GM19324 (cell line): Measurements from ENCODE around the gene LMNTD2.

Experiments
- ATAC-seq: cut with Tn5 transposase; IDR thresholded peaks from one replicate; pipeline ENCODE4 v1.9.1; 2021; ENCODE audit warnings: mild to moderate bottlenecking, moderate library complexity; ENCODE audit not compliant: unreplicated experiment, low FRiP score

Gene LMNTD2

GRCh38 chr11:535519-536454, 24.8 kb downstream of the LMNTD2 start, which contains the start of gene HRAS:
TSS of gene HRAS (minus strand) at chr11:535576.
- ATAC-seq = peak; percentile 70

- no peak for ATAC-seq
These were observed 25.4 kb downstream of the LMNTD2 start for GRCh38 chr11:535210-535518.

DNA sequence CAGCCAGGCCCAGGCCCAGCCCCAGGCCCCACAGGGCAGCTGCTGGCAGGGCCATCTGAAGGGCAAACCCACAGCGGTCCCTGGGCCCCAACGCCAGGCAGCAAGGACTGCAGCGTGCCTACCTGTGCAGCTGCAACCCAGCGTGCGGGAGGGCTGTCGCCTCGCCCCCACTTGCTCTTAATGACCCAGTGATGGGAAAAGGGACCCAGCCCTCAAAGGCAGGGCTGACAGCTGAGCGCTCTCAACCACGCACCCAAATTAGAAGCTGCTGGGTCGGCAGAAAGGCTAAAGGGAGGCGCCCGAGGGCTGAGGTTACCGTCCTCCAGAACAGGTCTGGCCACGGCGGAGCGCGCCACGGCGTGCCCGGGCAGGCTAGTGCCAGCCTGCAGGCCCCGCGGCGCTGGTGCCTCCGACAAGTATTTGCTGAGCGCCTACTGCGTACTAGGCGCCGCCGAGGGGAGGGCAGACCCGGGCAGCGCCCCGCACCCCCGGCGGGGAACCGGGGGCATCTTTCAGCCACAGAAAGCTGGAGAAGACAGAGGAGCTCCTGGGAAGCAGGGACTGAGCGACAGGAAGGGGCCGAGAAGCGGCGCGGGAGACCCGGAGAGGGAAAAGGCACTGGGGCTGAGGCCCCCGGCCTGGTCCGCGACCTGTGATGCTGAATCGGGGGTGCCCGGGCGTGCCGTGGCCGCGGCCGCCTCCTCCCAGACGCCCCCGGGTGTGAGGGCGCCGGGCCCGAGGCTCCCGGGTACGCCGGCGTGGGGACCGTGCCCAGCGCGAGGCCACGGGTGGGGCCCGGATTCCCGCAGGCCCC, 25.9 kb downstream of the LMNTD2 start:
- peak; percentile 1 for ATAC-seq

GRCh38 chr11:533586-534395, 26.7 kb downstream of the LMNTD2 start:
- ATAC-seq = no peak

- ATAC-seq = no peak
These were observed 27.5 kb downstream of the LMNTD2 start for GRCh38 chr11:532986-533585.

- ATAC-seq = no peak
These were observed 28.0 kb downstream of the LMNTD2 start for GRCh38 chr11:532527-532985.

DNA sequence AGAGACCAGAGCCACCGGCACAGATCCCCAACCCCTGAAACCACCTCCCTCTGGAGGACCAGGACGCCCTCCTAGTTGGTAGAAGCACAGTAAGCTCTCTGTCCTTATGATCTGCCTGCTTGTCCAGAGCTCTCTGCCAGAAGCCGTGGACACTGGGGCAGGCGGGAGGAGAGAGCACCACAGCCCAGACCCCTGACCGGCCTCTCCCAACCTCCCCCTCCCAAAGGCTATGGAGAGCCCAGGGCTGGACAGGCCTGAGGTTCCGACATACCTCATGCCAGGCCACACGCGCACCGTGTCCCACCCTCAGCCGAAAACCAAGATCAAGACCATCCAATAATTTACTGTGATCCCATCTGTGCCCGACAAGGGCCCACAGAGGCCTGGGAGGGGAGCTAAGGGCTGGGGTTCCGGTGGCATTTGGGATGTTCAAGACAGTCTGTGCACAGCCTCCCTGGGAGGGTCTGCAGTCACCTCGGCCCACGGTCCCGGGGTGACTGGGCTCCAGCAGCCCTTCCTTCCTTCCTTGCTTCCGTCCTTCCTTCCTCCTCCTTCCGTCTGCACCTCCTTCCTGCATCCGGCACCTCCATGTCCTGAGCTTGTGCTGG, 28.5 kb downstream of the LMNTD2 start:
- no peak for ATAC-seq

- ATAC-seq = no peak
These were observed 29.3 kb downstream of the LMNTD2 start for GRCh38 chr11:530960-531831.

DNA sequence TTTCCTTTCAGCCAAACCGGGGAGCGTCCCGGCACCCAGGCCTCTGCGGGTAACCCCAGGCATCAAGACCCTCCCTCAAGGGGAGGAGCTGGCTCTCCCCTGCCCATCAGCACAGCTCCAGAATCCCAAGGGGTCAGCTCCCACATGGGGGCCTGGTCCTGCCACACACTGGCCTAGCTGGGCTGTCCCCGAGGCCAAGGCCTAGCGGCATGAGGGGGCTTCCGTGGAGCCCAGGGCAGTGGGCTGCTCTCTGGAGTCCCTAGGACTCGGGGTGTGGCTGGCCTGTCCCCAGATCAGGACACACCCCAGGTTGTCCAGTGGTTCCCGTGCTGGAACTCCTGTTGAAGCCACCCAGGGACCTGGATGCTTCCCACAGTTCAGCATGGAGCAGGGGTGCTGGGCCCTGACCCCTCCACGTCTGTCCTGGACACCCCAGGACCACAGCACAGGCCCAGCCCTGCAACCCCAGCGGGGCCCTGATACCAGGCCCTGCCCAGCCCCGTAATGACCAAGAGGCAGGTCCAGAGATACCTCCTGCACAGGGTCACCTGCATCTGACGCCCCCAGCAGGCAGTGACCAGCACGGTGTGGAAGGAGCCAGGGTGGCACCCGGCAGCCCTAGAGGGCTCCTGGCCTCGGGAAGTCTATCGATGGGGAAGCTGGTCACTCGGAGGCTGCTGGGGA, 30.7 kb downstream of the LMNTD2 start:
- no peak for ATAC-seq

DNA sequence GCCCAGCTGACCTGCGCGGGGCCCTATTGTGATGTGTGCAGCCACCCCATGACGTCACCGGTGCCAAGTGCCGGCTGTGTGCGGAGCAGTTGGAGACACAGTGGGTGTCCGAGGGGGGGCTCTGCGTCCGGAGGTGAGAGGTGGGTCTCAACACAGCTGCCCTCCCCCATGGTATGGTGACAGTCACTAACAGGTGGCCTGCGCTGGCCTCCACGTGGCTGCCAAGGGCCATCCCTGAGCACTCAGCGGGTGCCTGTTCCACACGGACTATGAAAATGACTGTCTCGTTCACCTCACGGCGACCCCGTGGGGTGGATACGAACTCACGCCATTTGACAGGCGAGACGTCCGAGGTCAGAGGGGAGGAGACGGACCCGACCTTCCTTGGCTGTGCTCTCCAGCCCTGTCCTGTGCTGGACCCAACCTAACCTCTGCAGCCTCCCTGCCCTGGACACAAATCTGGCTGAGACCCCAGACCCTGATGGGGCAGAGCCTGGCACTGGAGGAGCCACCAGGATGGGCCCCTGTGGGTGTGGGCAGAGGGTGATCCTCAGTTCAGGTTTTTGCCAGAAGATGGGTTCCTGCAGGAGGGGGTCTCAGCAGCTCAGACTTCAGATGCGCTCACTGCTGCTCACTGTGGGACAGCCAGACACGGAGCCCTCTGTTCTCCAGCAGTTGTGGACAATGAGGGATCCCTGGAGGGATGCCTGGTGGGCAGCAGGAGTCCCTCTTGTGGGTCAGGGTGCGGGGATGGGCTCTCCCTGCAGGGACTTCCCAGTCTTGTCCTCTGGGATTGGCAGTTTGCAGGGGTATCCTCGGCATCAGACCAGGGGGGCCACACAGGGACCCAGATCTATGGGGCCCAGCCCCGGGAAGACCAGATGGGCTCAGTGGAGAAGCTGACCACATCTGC, 31.5 kb downstream of the LMNTD2 start:
- ATAC-seq = no peak

DNA sequence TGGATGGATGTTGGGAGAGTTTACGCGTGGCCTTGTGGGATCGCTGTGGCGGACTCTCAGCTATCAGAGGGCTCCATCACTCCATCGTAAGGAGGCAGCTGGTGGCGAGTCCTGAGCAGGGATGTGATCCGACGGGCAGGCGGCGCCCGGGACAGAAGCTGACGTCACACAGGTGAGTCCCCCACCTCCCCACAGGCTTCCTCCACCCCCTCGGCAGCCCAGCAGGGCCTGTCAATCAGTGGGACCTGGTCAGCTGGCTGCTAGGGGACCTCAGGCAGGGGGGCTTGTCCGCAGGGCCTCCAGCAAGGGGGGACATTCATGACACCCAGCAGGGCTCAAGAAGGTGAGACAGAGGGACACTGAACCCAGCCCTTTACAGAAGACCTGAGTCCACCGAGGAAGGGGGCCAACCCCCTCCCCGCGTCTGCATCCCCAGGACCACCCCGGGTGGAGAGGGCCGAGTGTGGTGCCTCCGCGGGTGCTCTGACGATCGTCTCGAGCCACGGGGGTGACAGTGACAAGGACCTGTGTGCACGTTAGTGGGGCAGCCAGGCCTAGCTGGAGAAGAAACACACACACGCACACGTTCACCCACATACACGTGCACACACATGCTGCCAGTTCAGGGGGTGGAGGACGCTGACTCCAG, 32.2 kb downstream of the LMNTD2 start:
- no peak for ATAC-seq

GRCh38 chr11:526192-526591, 34.3 kb downstream of the LMNTD2 start:
- ATAC-seq = no peak

DNA sequence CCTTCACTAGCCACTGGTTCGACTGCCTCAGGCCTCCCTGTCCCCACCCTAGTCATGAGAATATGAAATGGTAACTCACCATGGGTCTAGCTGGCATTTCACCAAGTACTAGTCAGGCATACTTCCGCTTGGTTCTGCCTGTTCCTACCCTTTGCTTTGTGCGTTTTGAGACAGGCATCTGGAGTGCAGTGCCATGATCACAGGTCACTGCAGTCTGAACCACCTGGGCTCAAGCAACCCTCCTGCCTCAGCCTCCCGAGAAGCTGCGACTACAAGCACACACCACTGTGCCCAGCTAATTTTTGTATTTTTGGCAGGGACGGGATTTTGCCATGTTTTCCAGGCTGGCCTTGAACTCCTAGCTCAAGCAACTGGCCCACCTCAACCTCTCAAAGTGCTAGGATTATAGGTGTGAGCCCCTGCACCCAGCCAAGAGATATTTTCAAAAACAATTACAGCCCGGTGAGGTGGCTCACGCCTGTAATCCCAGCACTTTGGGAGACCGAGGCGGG, 39.3 kb downstream of the LMNTD2 start:
- no peak for ATAC-seq

DNA sequence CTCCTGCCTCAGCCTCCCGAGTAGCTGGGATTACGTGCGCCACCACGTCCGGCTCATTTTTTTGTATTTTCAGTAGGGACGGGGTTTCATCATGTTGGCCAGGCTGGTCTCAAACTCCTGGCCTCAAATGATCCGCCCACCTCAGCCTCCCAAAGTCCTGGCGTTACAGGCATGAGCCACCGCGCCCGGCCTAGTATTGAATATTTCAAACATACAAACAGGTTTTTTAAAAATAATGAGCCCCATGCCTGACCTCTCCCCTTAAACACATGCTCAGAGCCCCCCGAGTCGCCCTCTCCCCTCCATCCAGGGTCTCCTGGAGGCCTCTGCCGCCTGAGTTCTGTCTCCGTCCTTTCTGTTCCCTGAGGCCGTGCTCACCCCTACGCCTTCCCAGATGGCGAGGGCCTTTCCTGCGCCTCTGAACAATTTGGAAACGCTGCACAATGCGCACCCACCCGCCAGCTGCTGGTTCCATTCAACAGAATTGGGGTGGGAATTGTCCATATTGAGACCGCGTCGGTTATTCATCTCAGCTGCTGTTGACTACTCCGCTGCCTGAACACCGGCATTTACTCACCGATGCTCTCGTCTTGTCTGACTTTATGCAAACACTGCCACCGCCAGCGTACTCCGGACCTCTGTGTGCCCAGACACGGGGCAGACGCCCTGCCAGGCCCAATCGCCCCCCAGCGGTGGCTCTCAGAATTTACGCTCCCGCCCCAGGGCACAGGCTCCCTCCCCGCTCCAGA, 39.9 kb downstream of the LMNTD2 start:
- ATAC-seq = no peak

DNA sequence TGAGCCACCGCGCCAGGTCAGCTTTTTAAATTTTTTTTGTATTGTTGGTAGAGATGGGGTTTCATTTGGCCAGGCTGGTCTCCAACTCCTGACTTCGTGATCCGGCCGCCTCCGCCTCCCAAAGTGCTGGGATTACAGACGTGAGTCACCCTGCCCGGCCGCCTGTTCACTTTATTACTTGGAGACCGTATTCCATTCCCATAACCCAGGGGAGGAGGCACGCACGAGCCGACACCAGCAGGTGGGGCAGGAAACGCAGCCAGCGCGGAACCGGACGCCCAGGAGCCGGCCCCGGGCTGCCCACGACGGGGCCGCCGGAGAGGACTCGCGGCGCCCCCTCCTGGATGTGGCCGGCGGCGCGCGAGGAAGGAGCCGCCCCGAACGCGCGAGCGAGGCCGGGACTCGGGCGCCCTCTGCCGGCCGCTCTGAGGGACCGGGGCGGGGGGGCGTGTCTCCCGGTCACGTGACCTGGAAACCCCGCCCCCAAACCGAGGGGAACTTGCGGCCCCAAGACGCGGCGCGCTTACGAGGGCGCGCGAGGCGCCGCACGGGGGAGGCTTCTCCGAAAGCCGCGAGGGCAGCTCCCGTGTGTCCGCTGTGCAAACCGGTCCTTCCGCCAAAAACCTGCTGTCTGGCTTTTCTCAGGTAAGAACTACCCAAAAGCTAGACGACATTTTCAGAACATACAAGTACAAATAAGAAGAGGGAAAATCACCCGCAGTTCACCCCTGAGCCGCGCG, 41.9 kb downstream of the LMNTD2 start:
- peak; percentile 83 for ATAC-seq
